GM21526 (cell line): ENCODE data around the gene ATP6V0B.

Experiments
- ATAC-seq: cut with Tn5 transposase; IDR thresholded peaks from one replicate; pipeline ENCODE4 v1.9.1; 2021; ENCODE audit warnings: moderate library complexity; ENCODE audit not compliant: unreplicated experiment, low FRiP score

The ATP6V0B gene

GRCh38 chr1:43945674-43946235, 29.0 kb upstream of the ATP6V0B start:
- no peak for ATAC-seq

- ATAC-seq = peak; percentile 84
Measured at GRCh38 chr1:43946236-43947060, 28.3 kb upstream of the ATP6V0B start, which contains the start of gene IPO13. Gene IPO13 (plus strand): TSS chr1:43946950. CDS start chr1:43947601, 651 bp downstream.

DNA sequence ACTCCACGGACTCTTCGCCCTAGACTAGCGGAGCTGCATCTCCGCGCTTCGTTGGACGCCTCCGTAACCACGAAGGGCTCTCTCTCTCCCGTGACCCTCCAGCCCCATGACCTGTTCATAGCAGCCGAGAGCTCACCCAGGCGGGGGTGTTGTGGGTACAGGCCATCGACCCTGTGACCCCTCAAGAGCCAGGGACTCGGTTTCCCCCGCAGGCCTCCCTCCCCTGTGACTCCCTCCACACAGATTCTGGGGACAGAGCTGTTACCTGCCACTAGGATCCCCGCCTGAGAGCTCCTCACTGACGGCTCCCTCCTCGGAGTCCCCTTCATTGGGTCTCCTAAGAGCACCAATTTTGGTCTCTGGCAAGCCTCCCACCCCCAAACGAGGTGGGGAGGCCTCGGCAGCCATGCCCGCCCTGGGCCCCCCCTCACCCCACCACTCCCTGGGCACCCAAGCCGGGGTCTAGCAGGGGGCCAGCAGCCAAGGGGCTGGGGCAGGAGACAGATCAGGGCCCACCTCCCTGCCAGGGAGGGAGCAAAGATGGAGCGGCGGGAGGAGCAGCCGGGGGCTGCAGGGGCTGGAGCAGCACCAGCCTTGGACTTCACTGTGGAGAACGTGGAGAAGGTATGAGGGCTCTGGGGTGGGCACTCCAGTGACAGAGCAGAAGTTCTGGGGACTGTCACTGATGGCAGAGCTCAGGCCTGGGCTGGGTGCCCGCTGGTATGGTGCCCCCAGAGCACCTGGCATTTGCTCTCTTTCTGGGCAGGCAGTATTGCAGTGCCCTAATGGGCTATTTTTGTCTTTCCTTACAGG, 27.5 kb upstream of the ATP6V0B start:
- ATAC-seq = no peak

DNA sequence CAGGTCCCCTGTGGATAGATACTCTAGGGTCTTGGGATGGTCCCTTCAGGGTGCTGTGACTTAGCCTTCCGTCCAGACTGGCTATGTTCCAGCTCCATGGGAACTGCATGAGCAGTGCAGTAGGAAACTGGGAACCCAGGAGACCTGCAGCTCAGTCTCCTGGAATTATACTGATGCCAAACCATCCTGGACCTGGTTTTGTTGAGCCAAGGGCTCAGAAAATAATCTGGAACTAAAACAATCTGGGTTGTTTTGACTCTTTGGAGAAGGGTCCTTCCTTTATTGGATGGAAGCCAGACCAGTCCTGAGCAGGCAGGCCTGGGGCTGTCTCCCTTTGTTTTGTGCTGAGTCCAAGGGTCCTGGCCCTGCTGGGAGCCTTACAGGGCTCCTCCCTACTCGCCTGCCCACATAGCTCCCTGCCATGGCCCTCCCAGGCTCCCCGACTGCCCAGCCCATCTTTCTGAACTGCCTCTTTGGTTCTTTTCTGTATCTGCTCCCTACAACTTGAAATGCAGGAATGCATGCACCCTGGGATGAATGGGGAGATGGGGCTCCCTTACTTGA, 26.8 kb upstream of the ATP6V0B start:
- no peak for ATAC-seq

GRCh38 chr1:43949678-43950077, 25.1 kb upstream of the ATP6V0B start:
- no peak for ATAC-seq

- no peak for ATAC-seq
Measured at GRCh38 chr1:43951021-43951985, 23.5 kb upstream of the ATP6V0B start.

DNA sequence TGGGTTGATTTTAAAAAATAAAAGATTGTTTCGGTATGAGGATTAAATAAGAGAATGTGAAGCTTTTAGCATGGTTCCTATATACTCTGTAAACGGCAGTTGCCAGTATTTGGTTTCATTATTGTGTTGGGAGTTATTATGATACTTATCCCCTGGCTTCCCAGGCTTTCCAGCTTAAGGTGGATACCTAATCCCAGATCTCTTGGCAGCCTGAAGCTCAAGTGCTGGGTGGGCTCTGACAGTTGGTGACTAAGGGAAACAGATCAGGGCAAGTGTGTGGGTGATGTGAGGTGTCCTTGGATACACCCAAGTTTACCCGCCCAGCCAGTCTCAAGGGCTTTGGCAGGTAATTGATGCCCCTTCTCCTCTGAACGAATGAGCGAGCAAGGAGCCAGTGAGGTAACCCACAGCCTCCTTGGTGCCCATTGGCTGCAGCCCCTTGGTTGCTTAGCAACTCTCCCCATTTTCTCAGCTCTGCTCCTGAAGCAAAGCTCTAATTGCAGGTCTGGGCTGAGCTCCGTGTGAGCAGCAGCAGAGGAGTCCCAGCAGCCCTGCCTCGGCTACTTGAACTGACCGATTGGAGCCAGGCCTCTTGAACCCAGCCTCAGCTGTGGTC, 21.9 kb upstream of the ATP6V0B start:
- ATAC-seq = no peak

GRCh38 chr1:43953361-43953760, 21.4 kb upstream of the ATP6V0B start:
- no peak for ATAC-seq

DNA sequence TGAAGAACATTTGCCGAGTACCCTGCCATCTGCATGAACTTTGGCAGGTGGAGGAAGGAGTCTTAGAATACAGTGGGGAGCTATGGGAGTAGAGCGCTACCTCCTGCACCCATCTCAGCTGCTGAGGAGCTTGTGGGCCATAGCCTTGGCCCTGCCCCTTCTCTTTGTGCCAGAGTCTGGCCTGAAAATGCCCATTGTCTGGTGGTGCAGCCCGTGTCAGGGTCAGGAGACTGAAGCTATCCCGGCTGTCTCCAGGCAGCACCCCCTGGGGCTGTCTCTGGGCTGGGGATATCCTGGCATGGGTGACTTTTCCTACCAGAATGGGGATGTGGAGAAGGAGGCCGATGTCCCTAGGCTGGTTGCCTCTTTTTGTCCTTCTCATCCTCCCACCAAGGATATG, 20.7 kb upstream of the ATP6V0B start:
- ATAC-seq = no peak

- ATAC-seq = no peak
Measured at GRCh38 chr1:43956234-43956633, 18.5 kb upstream of the ATP6V0B start.

- no peak for ATAC-seq
Measured at GRCh38 chr1:43957407-43958040, 17.2 kb upstream of the ATP6V0B start.

GRCh38 chr1:43958351-43959255, 16.2 kb upstream of the ATP6V0B start:
- ATAC-seq = no peak

DNA sequence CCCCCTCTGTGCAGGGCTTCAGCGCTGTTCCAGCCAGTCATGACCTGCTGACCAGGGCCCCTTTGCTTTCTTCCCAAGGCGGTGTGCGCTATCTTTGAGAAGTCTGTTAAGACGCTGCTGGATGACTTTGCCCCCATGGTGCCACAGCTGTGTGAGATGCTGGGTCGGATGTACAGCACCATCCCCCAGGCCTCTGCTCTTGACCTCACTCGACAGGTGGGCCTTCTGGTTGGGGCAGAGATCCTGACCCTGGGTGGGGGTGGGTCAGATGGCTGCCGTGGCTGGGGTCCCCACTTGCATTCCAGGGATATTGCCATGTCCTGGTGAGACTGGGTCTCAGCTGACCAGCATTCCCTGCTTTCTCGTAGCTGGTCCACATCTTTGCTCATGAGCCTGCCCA, 14.0 kb upstream of the ATP6V0B start:
- ATAC-seq = no peak

GRCh38 chr1:43961692-43962091, 13.1 kb upstream of the ATP6V0B start:
- ATAC-seq = no peak

DNA sequence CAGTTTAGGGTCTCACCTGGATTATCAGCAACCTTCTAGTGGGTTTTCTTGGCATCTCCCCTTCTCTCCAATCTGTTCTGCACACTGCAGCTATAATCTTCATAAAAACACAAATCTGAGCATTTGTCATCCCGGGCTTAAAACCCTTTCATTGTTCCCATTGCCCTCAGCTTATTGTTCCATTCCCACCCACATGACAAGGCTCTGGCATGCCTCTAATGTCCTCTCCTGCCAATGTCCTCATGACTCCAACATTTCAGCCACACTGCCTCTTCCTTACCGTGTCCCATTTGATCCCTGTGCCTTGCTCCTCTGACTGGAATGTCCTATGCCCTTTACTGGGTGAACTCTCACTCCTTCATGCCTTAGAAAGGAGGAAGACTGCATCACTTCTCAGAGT, 12.4 kb upstream of the ATP6V0B start:
- ATAC-seq = no peak

- ATAC-seq = no peak
Measured at GRCh38 chr1:43963006-43963405, 11.8 kb upstream of the ATP6V0B start.

GRCh38 chr1:43963890-43964289, 10.9 kb upstream of the ATP6V0B start:
- no peak for ATAC-seq

DNA sequence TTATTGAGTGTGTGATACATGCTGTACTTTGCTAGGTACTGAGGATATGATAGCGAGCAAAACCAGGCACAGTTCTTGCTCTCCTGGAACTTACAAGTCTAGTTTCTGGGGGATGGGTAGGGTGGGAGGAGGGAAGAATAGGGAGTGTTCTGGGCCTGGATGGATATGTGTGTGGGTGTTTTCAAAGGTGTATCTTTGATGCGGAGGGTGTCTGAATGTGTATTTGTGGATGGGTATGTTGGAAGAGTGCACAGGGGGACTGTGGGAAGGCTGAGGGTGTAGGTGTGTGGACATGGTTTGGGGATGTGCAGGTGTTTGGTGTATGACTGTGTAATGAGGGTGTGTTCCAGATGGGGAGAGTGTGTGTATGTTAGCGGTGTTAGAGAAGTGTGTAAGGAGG, 9.4 kb upstream of the ATP6V0B start:
- ATAC-seq = no peak
